ENCODE data around the gene PCNP. TPM values are rescaled to one million over a fixed set of nuclear protein-coding genes. Genes with fewer than 3 reads are reported as not detected.
A peak's percentile ranks its signal among the peaks of the same experiment; 100 is the strongest.

Gene PCNP
- total RNA-seq, 1 experiment from 2014 or later: 194 TPM

DNA sequence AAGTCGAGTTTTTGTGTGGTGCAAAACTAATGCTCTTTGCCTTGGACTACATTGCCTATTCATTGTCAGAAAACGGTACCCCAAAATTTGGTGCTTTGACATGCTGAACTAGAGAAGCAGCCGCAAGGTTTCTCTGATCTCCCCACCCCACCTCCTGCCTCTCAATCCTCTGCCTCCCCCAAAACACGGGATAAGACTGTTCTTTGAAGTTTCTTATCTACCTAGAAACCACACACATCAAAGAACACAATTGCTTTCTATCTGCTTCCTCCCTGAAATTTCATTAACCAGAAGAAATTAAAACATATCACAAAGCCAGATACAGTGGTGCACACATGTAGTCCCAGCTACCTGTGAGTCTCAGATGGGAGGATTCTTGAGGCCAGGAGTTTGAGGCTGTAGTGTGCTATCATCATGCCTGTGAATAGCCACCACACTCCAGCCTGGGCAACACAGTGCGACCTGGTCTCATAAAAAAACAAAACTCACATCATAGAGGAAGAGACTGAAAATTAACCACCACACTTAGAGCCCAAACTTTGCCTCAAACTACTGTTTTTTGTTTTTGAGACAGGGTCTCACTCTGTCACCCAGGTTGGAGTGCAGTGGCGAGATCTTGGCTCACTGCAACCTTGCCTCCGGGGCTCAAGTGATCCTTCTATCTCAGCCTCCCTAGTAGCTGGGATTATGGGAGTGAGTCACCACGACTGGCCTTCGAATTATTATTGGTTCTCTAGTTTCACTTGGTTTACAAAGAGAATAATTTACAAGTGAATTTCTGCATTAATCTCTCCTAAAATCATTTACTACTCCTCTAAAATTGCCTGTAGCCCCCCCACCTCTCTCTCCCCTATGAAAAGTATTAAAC is 2.7 kb upstream of the PCNP start:
- intact Hi-C loops (cut with micrococcal nuclease; ENCODE audit: unreplicated experiment): loop anchor here (5.0 kb wide), 1 partner anchor 106 kb away; the partner anchor contains the start of gene ZBTB11
- peak; percentile 14 for DNase-seq (ENCODE audit: low spot score)
- ChIA-PET CTCF (interaction anchor here (0.7 kb wide), 1 partner anchor 1622 kb away, joined by 3 read pairs; no protein-coding TSS in a partner anchor), POLR2A (ENCODE audit: low non-redundant PET) (no interaction called here)
- no peaks in the 10 kb centered on the region for H3K27me3 ChIP-seq (replicated peaks; ENCODE audit: insufficient read depth, low read depth, low read length, poor library complexity)
- H3K9me3 ChIP-seq (ENCODE audit: low read depth, low read length, poor library complexity, severe bottlenecking): no peaks in the 10 kb centered on the region
- H3K4me3 ChIP-seq (ENCODE audit: low read depth, low read length, poor library complexity, severe bottlenecking): no peak overlapping the region
- no TSS peak for BruUV-seq (replicated peaks)
- no peak overlapping the region for H3K27ac ChIP-seq (ENCODE audit: low read depth, low read length, poor library complexity, severe bottlenecking)
- H3K36me3 ChIP-seq (ENCODE audit: insufficient read depth, low read length, poor library complexity, severe bottlenecking): peaks cover 2% of the 10 kb centered on the region
- peaks cover 16% of the 10 kb centered on the region for H3K4me1 ChIP-seq (ENCODE audit: insufficient read depth, low read length, poor library complexity, severe bottlenecking)
- TF ChIP-seq, protein P1, sequence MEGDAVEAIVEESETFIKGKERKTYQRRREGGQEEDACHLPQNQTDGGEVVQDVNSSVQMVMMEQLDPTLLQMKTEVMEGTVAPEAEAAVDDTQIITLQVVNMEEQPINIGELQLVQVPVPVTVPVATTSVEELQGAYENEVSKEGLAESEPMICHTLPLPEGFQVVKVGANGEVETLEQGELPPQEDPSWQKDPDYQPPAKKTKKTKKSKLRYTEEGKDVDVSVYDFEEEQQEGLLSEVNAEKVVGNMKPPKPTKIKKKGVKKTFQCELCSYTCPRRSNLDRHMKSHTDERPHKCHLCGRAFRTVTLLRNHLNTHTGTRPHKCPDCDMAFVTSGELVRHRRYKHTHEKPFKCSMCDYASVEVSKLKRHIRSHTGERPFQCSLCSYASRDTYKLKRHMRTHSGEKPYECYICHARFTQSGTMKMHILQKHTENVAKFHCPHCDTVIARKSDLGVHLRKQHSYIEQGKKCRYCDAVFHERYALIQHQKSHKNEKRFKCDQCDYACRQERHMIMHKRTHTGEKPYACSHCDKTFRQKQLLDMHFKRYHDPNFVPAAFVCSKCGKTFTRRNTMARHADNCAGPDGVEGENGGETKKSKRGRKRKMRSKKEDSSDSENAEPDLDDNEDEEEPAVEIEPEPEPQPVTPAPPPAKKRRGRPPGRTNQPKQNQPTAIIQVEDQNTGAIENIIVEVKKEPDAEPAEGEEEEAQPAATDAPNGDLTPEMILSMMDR (conservative IDR thresholded peaks at IDR 0.05; ENCODE audit: low read depth, low read length): no peak
- no peak for TF ChIP-seq EZH2 (IDR thresholded peaks at IDR 0.05; ENCODE audit: borderline replicate concordance, low read depth, low read length, poor library complexity, severe bottlenecking)

DNA sequence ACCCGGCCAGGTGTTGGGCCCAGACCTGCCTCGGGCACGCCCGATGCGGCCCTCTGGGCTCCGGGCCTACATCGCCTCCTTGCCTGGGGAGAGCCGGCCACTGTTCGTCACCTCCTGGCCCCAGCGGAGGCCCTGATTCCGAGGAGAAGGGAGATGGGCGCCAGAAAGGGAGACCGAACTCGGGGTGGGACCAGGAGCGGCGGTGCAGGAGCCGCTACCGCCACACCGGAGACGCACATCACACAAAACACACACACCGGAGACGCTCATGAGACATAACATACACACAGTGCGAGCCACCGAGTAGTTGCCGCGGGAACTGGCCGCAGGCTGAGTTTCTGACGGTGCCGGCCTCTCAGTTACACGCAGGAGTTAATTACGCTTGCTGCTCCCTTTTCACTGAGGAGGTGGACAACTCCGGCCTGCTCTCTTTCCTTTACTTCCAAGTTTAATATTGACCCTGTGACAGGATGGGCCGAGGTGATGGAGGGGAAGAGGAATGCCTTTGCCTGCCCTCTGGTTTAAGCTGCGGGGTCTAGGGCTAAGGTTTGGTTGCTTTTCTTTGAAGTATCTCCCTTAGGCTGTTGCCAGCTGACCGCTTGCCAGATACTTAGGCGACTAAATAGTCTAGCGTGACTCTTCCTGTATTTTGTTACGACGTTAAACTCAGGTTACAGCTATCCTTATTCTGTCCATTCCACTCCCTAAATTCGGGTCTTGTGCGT is 570 bp downstream of the PCNP start:
- Histone ChIP-seq H3K4me1 (ENCODE audit: insufficient read depth, low read length, poor library complexity, severe bottlenecking) (peaks cover 16% of the 10 kb centered on the region), H3K27ac (ENCODE audit: low read depth, low read length, poor library complexity, severe bottlenecking) (peak overlapping the region; percentile 92), H3K27me3 (replicated peaks; ENCODE audit: insufficient read depth, low read depth, low read length, poor library complexity) (no peaks in the 10 kb centered on the region), H3K4me3 (ENCODE audit: low read depth, low read length, poor library complexity, severe bottlenecking) (peak overlapping the region; percentile 84), H3K9me3 (ENCODE audit: low read depth, low read length, poor library complexity, severe bottlenecking) (no peaks in the 10 kb centered on the region), H3K36me3 (ENCODE audit: insufficient read depth, low read length, poor library complexity, severe bottlenecking) (peaks cover 12% of the 10 kb centered on the region)
- POLR2A ChIA-PET (ENCODE audit: low non-redundant PET): interaction anchor here (0.6 to 0.7 kb wide), 2 partner anchors 34 to 1258 kb away, joined by 3 to 13 read pairs; no protein-coding TSS in a partner anchor
- TF ChIP-seq EZH2 (IDR thresholded peaks at IDR 0.05; ENCODE audit: borderline replicate concordance, low read depth, low read length, poor library complexity, severe bottlenecking): no peak
- TF ChIP-seq, protein P1 (conservative IDR thresholded peaks at IDR 0.05; ENCODE audit: low read depth, low read length): no peak
- TSS peak; percentile 45 for BruUV-seq (replicated peaks)
- CTCF ChIA-PET: interaction anchor here (0.6 to 1.0 kb wide), 2 partner anchors 17 to 116 kb away, joined by 3 to 11 read pairs; no protein-coding TSS in a partner anchor
- DNase-seq (ENCODE audit: low spot score): peak; percentile 53
- intact Hi-C loops (cut with micrococcal nuclease; ENCODE audit: unreplicated experiment): loop anchor here (5.0 kb wide), 1 partner anchor 103 kb away; the partner anchor contains the start of gene ZBTB11

DNA sequence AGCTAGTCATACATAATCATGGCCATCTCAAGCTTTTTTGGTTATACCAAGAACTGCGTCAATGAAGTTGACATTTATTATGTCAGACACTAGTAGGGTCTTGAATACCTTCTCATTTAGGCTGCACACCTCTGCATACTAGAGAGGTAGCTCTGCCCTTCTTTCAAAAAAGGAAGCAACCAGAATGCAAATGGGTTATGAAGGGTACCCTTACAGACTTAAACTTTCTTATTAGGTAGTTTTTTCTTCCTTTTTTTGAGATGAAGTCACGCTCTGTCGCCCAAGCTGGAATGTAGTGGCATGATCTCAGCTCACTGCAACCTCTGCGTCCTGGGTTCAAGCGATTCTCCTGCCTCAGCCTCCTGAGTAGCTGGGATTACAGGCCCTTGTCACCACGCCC is 3.3 kb downstream of the PCNP start:
- TF ChIP-seq, protein P1 (conservative IDR thresholded peaks at IDR 0.05; ENCODE audit: low read depth, low read length): no peak
- TF ChIP-seq EZH2 (IDR thresholded peaks at IDR 0.05; ENCODE audit: borderline replicate concordance, low read depth, low read length, poor library complexity, severe bottlenecking): no peak
- POLR2A ChIA-PET (ENCODE audit: low non-redundant PET): no interaction called here
- intact Hi-C loops (cut with micrococcal nuclease; ENCODE audit: unreplicated experiment): no loop called here
- Histone ChIP-seq H3K36me3 (ENCODE audit: insufficient read depth, low read length, poor library complexity, severe bottlenecking) (peaks cover 26% of the 10 kb centered on the region), H3K27me3 (replicated peaks; ENCODE audit: insufficient read depth, low read depth, low read length, poor library complexity) (no peaks in the 10 kb centered on the region), H3K4me3 (ENCODE audit: low read depth, low read length, poor library complexity, severe bottlenecking) (no peak overlapping the region), H3K4me1 (ENCODE audit: insufficient read depth, low read length, poor library complexity, severe bottlenecking) (peaks cover 16% of the 10 kb centered on the region), H3K9me3 (ENCODE audit: low read depth, low read length, poor library complexity, severe bottlenecking) (no peaks in the 10 kb centered on the region), H3K27ac (ENCODE audit: low read depth, low read length, poor library complexity, severe bottlenecking) (no peak overlapping the region)
- CTCF ChIA-PET: no interaction called here
- no TSS peak for BruUV-seq (replicated peaks)
- DNase-seq (ENCODE audit: low spot score): no peak
